ENCODE results near the gene CSNK1D. TPM values are rescaled to one million over a fixed set of nuclear protein-coding genes. Genes with fewer than 3 reads are reported as not detected.

The CSNK1D gene
- total RNA-seq, 1 donor from 2014 or later: 86.8 TPM

DNA sequence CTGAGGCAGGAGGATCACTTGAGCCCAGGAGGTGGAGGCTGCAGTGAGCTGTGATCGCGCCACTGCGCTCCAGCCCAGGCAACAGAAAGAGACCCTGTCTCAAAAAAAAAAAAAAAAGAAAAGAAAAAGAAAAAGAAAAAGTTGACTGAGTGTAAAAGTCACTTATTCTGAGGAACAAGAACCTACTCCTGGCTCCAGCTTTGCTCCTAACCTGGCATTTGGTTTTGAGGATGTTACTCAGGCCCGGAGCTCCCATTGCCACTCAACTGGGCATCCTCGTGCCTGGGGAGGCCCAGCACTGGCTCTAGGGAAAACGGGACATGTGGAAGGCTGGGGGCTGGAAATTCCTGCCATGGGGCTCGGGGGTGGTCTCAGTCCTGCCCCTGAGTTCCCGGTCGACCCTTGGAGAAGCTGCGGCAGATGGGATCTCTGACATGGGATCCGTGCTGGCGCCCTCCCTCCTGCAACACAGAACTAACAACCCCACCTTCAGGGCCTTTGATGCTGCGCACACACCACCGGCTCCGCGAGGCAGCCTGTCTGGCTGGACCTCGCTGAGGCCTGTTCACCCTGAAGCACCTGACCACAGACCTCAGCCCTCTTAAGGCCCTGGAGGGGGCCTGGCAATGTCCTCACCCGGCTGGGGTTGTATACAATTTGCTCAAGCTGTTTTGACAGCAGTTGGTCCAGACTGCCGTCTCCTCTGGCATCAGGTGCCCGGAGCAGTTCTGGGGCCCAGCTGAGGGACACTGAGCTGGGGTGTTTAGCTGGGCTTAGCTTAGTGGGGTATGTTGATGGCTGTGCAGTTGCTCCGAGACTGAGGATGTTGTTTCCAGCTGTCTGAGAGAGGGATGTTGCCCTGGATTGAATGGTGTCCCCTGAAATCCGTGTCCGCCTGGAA is 31.6 kb upstream of the CSNK1D start:
- Histone ChIP-seq H3K27me3 (no peaks in the 10 kb centered on the region), H3K27ac (no peak overlapping the region), H3K4me3 (no peak overlapping the region), H3K9me3 (no peaks in the 10 kb centered on the region), H3K4me1 (no peaks in the 10 kb centered on the region), H3K36me3 (no peaks in the 10 kb centered on the region)
- TF ChIP-seq, protein P1, sequence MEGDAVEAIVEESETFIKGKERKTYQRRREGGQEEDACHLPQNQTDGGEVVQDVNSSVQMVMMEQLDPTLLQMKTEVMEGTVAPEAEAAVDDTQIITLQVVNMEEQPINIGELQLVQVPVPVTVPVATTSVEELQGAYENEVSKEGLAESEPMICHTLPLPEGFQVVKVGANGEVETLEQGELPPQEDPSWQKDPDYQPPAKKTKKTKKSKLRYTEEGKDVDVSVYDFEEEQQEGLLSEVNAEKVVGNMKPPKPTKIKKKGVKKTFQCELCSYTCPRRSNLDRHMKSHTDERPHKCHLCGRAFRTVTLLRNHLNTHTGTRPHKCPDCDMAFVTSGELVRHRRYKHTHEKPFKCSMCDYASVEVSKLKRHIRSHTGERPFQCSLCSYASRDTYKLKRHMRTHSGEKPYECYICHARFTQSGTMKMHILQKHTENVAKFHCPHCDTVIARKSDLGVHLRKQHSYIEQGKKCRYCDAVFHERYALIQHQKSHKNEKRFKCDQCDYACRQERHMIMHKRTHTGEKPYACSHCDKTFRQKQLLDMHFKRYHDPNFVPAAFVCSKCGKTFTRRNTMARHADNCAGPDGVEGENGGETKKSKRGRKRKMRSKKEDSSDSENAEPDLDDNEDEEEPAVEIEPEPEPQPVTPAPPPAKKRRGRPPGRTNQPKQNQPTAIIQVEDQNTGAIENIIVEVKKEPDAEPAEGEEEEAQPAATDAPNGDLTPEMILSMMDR (IDR thresholded peaks at IDR 0.05): no peak
- intact Hi-C loops (cut with DNase I): no loop called here
- DNase-seq (ENCODE audit: low spot score in 2 of 2): no peak

DNA sequence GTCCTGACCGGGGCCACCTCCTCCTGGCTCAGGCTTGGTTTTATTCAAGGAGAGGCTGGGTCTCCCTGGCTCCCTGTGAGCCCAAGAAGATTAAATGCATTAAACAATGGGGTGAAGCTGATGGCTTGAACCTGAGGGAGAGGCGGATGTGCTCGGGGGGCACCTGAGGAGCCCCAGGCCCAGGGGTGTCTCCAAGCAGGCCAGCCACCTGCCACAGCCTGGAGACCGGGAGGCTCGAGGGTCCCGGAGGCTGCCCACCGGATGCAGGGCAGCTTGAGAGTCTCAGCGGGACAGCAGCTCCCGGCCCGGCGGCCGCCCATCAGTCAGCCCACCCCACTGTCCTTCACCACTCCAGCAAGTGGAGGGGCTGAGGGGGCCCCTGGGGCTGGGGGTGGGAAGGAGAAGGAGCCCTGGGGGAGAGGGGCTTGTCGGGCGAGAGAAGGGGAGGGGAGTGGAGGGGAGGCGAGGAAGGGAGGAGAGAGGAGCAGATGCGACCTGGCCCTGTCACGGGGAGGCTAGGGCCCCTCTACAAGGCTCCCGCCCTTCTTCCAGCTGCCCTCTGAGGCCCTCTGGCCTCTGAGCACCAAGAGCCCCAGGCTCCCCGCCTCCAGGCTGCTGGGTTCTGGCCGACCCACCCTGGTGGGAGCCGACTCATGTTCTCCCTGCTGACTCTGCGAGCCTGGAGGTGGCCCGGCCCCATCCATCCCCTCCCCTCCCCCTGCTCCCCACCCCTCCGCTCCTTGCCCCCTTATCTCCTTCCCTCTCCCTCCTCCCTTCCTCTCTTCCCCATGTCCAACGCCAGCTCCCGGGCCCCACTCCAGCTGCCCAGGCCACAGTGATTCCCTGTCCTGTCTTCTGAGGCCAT is 30.7 kb upstream of the CSNK1D start:
- no peaks in the 10 kb centered on the region for H3K27me3 ChIP-seq
- intact Hi-C loops (cut with DNase I): no loop called here
- H3K9me3 ChIP-seq: no peaks in the 10 kb centered on the region
- H3K27ac ChIP-seq: no peak overlapping the region
- H3K4me1 ChIP-seq: no peaks in the 10 kb centered on the region
- DNase-seq (ENCODE audit: low spot score in 2 of 2): no peak
- no peak overlapping the region for H3K4me3 ChIP-seq
- TF ChIP-seq, protein P1 (IDR thresholded peaks at IDR 0.05): no peak
- H3K36me3 ChIP-seq: no peaks in the 10 kb centered on the region

DNA sequence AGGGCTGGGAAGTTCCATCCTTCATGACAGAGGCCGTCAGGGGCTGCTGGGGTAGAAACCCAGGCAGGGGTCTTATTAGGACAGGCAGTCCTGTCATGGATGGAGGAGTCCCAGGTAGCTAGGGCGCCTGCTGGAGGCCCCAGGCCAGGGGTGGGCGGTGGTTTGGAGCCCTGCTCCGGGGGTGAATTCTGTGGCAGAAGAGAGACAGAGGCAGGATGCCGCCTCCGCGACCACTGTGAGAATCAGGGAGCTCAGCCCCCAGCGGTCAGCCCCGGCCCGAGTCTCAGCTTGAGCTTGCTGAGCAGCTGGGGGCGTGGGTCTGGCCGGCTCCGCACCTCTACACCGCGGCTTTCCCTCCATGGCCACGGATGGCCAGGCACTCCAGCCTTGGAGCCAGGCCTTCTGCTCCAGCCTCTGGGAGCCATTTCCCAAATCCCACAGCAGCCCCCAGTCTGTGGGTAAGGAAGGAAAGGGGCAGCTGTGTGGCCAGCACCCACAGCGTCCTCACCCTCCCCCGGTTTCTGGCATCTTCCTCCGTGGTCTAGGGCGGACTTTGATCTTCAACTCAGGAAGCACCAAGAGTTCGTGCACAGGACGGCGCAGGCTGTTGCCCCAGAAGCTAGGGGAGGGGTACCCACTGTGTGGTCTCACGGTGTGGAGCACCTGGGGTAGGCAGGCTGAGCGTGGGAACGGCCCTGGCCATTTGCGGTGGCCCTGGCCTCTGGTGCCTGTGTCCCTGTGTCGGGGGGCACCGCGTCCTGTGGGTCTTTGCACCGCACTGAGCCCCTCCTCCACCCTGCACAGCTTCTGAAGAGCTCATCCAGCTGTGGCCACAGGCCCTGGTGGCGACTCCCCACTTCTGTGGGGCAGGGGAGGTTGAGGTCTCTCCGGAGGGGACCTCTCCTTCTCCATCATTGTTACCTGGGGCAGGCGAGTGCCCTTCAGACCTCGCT is 29.8 kb upstream of the CSNK1D start:
- H3K4me3 ChIP-seq: no peak overlapping the region
- H3K27me3 ChIP-seq: no peaks in the 10 kb centered on the region
- no peak for DNase-seq (ENCODE audit: low spot score in 2 of 2)
- intact Hi-C loops (cut with DNase I): no loop called here
- TF ChIP-seq, protein P1 (IDR thresholded peaks at IDR 0.05): no peak
- H3K27ac ChIP-seq: no peak overlapping the region
- peaks cover 7 to 8% of the 10 kb centered on the region in 2 donors for H3K4me1 ChIP-seq
- no peaks in the 10 kb centered on the region for H3K36me3 ChIP-seq
- no peaks in the 10 kb centered on the region for H3K9me3 ChIP-seq

DNA sequence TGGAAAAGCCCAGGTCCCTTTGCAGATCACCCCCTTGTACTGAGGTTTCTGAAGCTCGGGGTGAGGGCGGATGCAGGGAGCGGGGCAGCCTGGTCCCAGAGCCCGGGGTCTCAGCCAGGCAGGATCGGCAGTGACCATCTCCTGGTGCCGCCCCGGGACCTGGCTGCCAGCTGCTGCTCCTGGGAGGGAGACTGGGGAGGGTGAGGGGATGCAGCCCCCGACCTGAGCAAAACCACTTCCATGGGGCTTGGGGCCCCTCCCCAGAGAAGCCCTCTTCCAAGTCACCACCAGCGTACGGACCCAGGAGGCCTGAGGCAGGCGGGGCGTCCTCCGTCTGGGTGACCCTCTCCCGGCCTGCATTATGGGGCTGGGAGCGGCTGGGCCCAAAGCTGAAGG is 29.1 kb upstream of the CSNK1D start:
- peaks cover 8 to 14% of the 10 kb centered on the region in 2 donors for H3K4me1 ChIP-seq
- TF ChIP-seq, protein P1 (IDR thresholded peaks at IDR 0.05): no peak
- H3K36me3 ChIP-seq: no peaks in the 10 kb centered on the region
- no peak overlapping the region for H3K27ac ChIP-seq
- intact Hi-C loops (cut with DNase I): no loop called here
- H3K9me3 ChIP-seq: no peaks in the 10 kb centered on the region
- H3K4me3 ChIP-seq: no peak overlapping the region
- no peak for DNase-seq (ENCODE audit: low spot score in 2 of 2)
- H3K27me3 ChIP-seq: no peaks in the 10 kb centered on the region
